Renal cortical epithelial cell (primary cell): ENCODE measurements around the gene EDIL3. TPM values are rescaled to one million over a fixed set of nuclear protein-coding genes. Genes with fewer than 3 reads are reported as not detected.

Experiments
- DNase-seq: peaks from one replicate; pipeline ENCODE4 v3.0.0-alpha.2; 2011; ENCODE audit warnings: low read depth
- total RNA-seq: library from RNA; depleted of rRNA; stranded (reverse); fragments of >200 nt; gene quantifications from 2 replicates; pipeline ENCODE4 v1.2.3, GENCODE V29; 2014

The EDIL3 gene
- total RNA-seq, 1 donor from 2014 or later = 10.1 TPM

DNA sequence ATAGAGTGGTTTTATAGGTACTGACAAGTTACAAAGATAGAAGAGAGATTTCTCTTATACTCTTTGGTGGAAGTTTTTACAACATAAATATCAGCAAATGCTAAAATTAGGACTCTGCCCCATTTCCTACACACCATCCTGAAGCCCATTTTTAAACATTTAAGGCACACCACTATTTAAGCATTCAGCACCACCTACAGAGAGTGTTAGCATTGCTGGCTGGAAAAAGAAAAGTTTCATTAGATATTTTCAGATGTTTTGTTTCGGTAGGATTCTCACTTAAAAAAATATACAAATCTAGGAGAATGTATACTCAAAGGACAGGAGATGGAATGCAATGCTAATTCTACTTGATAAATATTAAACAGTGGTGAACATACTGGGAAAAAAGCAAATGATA, 471.1 kb downstream of the EDIL3 start:
- DNase-seq = no peak

DNA sequence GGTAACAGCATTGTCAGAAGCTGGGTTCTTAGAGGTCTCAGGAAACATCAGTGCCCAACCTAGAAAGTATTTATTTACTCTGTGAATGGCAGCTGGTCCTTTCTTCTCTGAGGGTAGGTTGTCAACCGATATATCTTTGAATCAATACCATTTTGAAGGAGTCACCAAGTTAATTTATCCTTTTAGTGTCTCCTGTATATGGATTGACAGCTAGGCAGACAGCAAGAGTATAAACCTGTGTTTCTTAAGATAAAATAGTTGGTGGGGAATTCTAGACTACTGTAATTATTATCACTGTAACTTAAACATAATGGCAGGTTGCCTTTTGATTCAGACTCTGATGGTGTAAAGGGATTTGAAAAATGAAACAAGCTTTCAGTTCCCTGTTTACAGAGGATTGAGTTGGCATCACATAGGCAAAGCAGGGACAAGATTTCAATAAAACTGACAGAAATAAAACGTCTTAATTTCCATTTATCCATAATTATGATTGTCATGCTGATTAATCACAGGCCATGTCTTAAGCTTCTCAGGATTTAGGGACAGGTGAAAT, 473.2 kb downstream of the EDIL3 start:
- no peak for DNase-seq

DNA sequence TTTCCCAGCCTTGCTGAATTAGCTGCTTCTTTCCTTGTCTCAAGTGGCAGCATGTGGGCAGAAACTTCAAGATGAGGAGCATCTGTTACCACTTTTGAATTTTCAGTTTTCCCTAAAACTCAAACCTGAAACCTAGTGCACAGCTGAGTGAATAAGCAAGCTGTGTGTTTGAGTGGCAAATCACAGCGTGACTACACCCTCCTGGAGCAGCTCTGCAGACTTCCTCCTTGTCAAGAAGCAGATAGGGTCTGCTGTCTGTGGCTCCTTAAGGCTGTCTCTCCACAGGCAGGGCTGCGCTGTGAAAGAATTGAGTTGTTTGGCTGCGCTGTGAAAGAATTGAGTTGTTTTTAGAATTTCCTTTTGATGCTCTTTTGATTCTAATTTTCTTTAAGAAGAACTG, 484.4 kb downstream of the EDIL3 start:
- DNase-seq = no peak

DNA sequence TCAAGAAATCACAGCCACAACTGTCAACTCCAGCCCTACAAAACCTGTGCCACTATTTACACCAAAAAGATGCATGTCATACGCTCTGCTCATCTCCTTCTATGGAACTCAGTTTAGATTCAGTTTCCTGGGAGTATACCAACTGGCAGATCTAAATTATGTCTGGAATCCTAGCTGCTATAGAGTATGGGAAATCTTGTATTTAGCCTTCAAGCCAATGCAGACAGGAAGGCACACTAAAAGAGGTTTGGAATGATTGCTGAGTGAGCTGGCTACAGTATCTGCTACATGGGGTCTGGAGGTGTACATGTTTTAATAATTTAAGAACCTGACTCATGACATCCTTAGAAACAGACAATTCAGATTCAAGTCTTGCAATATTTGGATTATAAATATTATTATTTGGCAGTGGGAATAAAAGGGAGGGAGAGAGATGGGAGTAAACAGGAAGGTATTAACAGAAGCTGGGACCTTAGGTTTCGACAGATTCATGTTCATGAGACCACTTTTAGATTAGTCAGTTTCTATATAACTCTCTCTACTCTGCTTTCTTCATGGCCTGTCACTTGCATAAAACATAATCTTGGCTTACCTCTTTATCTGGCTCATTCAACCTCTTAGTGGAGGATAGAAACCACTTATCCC, 485.2 kb downstream of the EDIL3 start:
- no peak for DNase-seq

DNA sequence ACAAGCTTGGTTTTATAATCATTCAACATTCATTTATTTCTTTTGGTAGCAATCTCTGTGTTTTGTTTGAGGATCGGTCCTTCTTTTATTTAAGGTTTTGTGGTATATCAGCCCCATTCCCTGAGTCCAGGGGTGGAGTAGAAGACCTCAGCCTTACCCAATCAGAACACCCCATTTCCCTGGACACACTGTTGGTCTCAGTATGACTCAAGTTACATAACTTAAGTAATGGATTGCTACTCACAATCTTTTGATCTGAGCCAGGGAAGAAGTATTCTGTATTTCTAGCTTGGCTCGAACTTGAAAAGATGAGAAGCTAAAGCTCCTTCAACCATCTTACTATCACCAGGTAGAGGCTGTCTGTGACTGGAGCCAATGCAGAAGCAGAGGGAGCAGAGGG, 488.8 kb downstream of the EDIL3 start:
- no peak for DNase-seq

DNA sequence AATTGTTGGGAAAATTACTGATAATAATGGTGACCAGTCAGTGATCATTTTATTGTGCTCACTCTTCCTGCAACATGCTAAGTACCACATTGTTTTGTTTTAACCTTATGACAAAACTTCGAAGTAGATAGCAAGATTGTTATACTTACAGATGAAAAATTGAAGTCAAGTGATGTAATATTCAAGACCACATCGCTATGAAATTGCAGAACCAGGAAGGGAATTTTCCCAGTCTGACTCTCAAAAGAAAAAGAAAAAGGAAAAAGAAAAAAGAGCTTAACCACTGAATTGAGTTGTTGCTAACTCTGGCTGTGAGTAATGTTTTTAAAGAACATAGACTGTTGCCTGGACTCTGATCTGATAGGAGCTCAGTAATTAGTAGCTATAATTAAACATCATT, 493.4 kb downstream of the EDIL3 start:
- no peak for DNase-seq
